K562 (cell line): ENCODE results near the gene SPATA19. TPM values are rescaled to one million over a fixed set of nuclear protein-coding genes. Genes with fewer than 3 reads are reported as not detected.

Experiments used
- ATAC-seq: fragments of 200-7000 bp; cut with Tn5 transposase; 3 replicates; pipeline ENCODE4 v1.9.1; 2020; ENCODE audit warnings: moderate library complexity
- BruUV-seq: library from RNA; stranded (reverse); fragments of 400-500 nt; replicated peaks from 2 replicates; lab custom pipeline; 2021; lab: Mats Ljungman, UMichigan
- CTCF ChIA-PET: fragments of 300-600 bp; formaldehyde crosslinking; extraction: SDS; loops from one replicate; lab custom pipeline; 2021; ENCODE audit warnings: low intra/inter-chr PET ratio; lab: Yijun Ruan, JAX
- POLR2A ChIA-PET: fragments of 300-600, 350-650 bp; sonication (Branson Sonifier 250); formaldehyde crosslinking; extraction: SDS; loops from one replicate; lab custom pipeline; 2021; ENCODE audit warnings: antibody characterized with exemption, inconsistent platforms; lab: Yijun Ruan, JAX
- DNase-seq, 4 experiments: peaks; one replicate each; pipeline versions ENCODE4 v3.0.0 to v3.0.0-alpha.2; 2011 to 2018; ENCODE audit warnings: low spot score in 3 of 4, mixed read lengths in 3 of 4; ENCODE audit errors: extremely low read depth in 1 of 4
- FAIRE-seq: peaks from 2 replicates; lab custom pipeline; 2011; peaks lifted over from hg19 to GRCh38; lab: Jason Lieb, UNC
- H2AFZ ChIP-seq: 2 replicates; pipeline ENCODE4 v1.6.0; 2011; ENCODE audit warnings: low read depth, low read length, control low read depth, inconsistent platforms
- H3K27ac ChIP-seq: fragments of 200-600 bp; 3 replicates; pipeline ENCODE4 v1.8.0; 2011; ENCODE audit warnings: low read depth, mild to moderate bottlenecking, control low read depth, inconsistent platforms, low read length, moderate library complexity, mixed read lengths; ENCODE audit errors: extremely low read depth
- H3K27me3 ChIP-seq, 2 experiments: fragments of 300-600 bp in 1 of 2; 2 replicates in 1 of 2; 3 replicates in 1 of 2; pipeline versions ENCODE4 v1.6.0 to v1.8.0; 2011; ENCODE audit warnings: inconsistent platforms in 2 of 2, low read length in 2 of 2, mild to moderate bottlenecking in 1 of 2, mixed read lengths in 1 of 2, moderate library complexity in 1 of 2; ENCODE audit not compliant: control insufficient read depth in 2 of 2, insufficient read depth in 2 of 2
- H3K36me3 ChIP-seq: fragments of 300-600 bp; 3 replicates; pipeline ENCODE4 v1.8.0; 2011; ENCODE audit warnings: mild to moderate bottlenecking, low read length, inconsistent platforms; ENCODE audit not compliant: control insufficient read depth, insufficient read depth
- H3K4me1 ChIP-seq, 2 experiments: fragments of 200-600 bp in 1 of 2; replicated peaks in 1 of 2; 2 replicates in 1 of 2; 3 replicates in 1 of 2; pipeline versions ENCODE4 v1.5.1 to v1.8.0; 2011; ENCODE audit warnings: inconsistent platforms in 2 of 2, low read length in 2 of 2, mild to moderate bottlenecking in 1 of 2, mixed read lengths in 1 of 2, moderate library complexity in 1 of 2; ENCODE audit not compliant: control insufficient read depth in 2 of 2, insufficient read depth in 2 of 2
- H3K4me2 ChIP-seq: 2 replicates; pipeline ENCODE4 v1.6.1; 2011; ENCODE audit warnings: low read length, control low read depth, inconsistent platforms, mixed read lengths; ENCODE audit not compliant: insufficient read depth
- H3K4me3 ChIP-seq: fragments of 200-600 bp; sonication (generic), shearing (Covaris generic); 2 replicates; pipeline ENCODE4 v1.5.1; 2016; ENCODE audit warnings: control low read depth, inconsistent platforms
- H3K79me2 ChIP-seq: fragments of 200-600 bp; 3 replicates; pipeline ENCODE4 v1.8.0; 2011; ENCODE audit warnings: low read length, inconsistent platforms; ENCODE audit not compliant: control insufficient read depth, insufficient read depth
- H3K9ac ChIP-seq, 2 experiments: 2 replicates each; pipeline versions ENCODE4 v1.6.0 to v1.6.1; 2011; ENCODE audit warnings: low read depth in 2 of 2, low read length in 2 of 2, control low read depth in 1 of 2, inconsistent platforms in 1 of 2, mild to moderate bottlenecking in 1 of 2, mixed read lengths in 1 of 2; ENCODE audit not compliant: insufficient read depth in 1 of 2
- H3K9me1 ChIP-seq: one replicate; pipeline ENCODE4 v1.6.0; 2011; ENCODE audit warnings: inconsistent platforms, mild to moderate bottlenecking, low read length, moderate library complexity; ENCODE audit not compliant: control insufficient read depth, insufficient read depth
- H3K9me3 ChIP-seq: replicated peaks from 2 replicates; pipeline ENCODE4 v1.5.1; 2011; ENCODE audit warnings: low read depth, low read length, inconsistent platforms; ENCODE audit not compliant: control insufficient read depth, insufficient read depth
- H4K20me1 ChIP-seq: replicated peaks from 2 replicates; pipeline ENCODE4 v1.6.1; 2011; ENCODE audit warnings: low read length, inconsistent platforms, mixed read lengths; ENCODE audit not compliant: control insufficient read depth, insufficient read depth
- ARNT ChIP-seq, 2 experiments: fragments of 450-650 bp; IDR thresholded peaks; 2 replicates each; pipeline ENCODE4 v1.6.1; 2016; ENCODE audit warnings: mild to moderate bottlenecking in 1 of 2
- ILK ChIP-seq: fragments of 450-650 bp; IDR thresholded peaks from 2 replicates; pipeline ENCODE4 v1.6.1; 2016; ENCODE audit warnings: missing genetic modification characterization, low read depth, mild to moderate bottlenecking, missing compliant biosample characterization, moderate library complexity, borderline replicate concordance
- MED1 ChIP-seq: sonication (generic); formaldehyde crosslinking; IDR thresholded peaks from 2 replicates; pipeline ENCODE4 v1.8.1; 2023; ENCODE audit warnings: missing genetic modification reagents, borderline replicate concordance
- MEF2D ChIP-seq: conservative IDR thresholded peaks from 2 replicates; pipeline ENCODE4 v1.6.1; 2016; ENCODE audit warnings: low read depth, missing genetic modification characterization, missing compliant biosample characterization
- ZNF217 ChIP-seq: sonication (generic); formaldehyde crosslinking; IDR thresholded peaks from 2 replicates; pipeline ENCODE4 v1.8.0; 2022; ENCODE audit warnings: mild to moderate bottlenecking, missing genetic modification reagents
- WGBS: fragments of 100-300 bp; shearing (Covaris generic); methylation state at CpG from one replicate; pipeline ENCODE4 v1.1.6; 2016; ENCODE audit warnings: low coverage, mixed read lengths; ENCODE audit not compliant: insufficient coverage; ENCODE audit errors: missing lambda C conversion rate; 5-methylcytosine and 5-hydroxymethylcytosine counted together
- in situ Hi-C: fragments of 300-500 bp; cut with MboI; formaldehyde crosslinking; loops from 4 replicates; pipeline ENCODE4 v1.15.0; 2018; ENCODE audit warnings: inconsistent platforms, mixed read lengths
- intact Hi-C: fragments of 100-400 bp; cut with micrococcal nuclease; formaldehyde crosslinking; loops from 2 replicates; pipeline ENCODE4 v1.14.2; 2022
- polyA plus RNA-seq, 8 experiments: library from polyadenylated mRNA; depleted of rRNA in 4 of 8; stranded (reverse) in 5 of 8; unstranded in 3 of 8; fragments of >200 nt; fragmentation: Nextera tagmentation in 2 of 8; fragmentation: Illumina TruSeq in 1 of 8; extraction: Ambion mirVana in 2 of 8; extraction: Trizol in 1 of 8; gene quantifications; 2 replicates each; pipeline versions ENCODE4 v1.2.1 to v1.2.3, GENCODE V29; 2011 to 2014; ENCODE audit warnings: inconsistent platforms in 1 of 8, missing spikeins in 1 of 8
- total RNA-seq, 7 experiments: library from RNA; depleted of rRNA in 6 of 7; stranded (reverse); fragments of >200 nt in 6 of 7; fragmentation: Illumina TruSeq in 2 of 7; extraction: Trizol in 2 of 7; gene quantifications; 2 replicates each; pipeline versions ENCODE4 v1.2.1 to v1.2.3, GENCODE V29; 2011 to 2021; ENCODE audit warnings: low replicate concordance in 1 of 7
- TF ChIP-seq, protein P1 (sequence below): fragments of 450-650 bp; formaldehyde crosslinking; IDR thresholded peaks from 2 replicates; pipeline ENCODE4 v1.4.0; 2020; ENCODE audit warnings: mild to moderate bottlenecking, moderate library complexity

The SPATA19 gene
- total and polyA plus RNA-seq, 9 of the 15 experiments (the other 6 are each of a cell fraction or from before 2014, with no cell fraction given), result not detected

GRCh38 chr11:133824593-133824992, 20.7 kb downstream of the SPATA19 start:
- CTCF ChIA-PET, result no interaction called here
- Histone ChIP-seq H3K27ac (no peak overlapping the region), H3K36me3 (no peaks in the 10 kb centered on the region), H3K4me2 (no peak overlapping the region), H4K20me1 (no peaks in the 10 kb centered on the region), H3K79me2 (no peaks in the 10 kb centered on the region), H3K27me3 (no peaks in the 10 kb centered on the region), H3K4me1 (no peaks in the 10 kb centered on the region), H2AFZ (no peak overlapping the region), H3K9me1 (no peaks in the 10 kb centered on the region), H3K9ac (no peak overlapping the region), H3K4me3 (no peak overlapping the region), H3K9me3 (no peaks in the 10 kb centered on the region)
- no peak for ATAC-seq
- DNase-seq, result no peak
- POLR2A ChIA-PET, result no interaction called here
- TF ChIP-seq, protein P1, sequence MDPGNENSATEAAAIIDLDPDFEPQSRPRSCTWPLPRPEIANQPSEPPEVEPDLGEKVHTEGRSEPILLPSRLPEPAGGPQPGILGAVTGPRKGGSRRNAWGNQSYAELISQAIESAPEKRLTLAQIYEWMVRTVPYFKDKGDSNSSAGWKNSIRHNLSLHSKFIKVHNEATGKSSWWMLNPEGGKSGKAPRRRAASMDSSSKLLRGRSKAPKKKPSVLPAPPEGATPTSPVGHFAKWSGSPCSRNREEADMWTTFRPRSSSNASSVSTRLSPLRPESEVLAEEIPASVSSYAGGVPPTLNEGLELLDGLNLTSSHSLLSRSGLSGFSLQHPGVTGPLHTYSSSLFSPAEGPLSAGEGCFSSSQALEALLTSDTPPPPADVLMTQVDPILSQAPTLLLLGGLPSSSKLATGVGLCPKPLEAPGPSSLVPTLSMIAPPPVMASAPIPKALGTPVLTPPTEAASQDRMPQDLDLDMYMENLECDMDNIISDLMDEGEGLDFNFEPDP (CRISPR knock-in tag), result no peak
- no peak for TF ChIP-seq ARNT (IDR thresholded peaks at IDR 0.05)
- TF ChIP-seq MED1 (CRISPR knock-in tag), result no peak
- no peak for TF ChIP-seq MEF2D (tag)
- no peak for TF ChIP-seq ILK
- TF ChIP-seq ZNF217 (CRISPR knock-in tag), result no peak
- no peak for FAIRE-seq
- 1% methylated on average over 9 of the region's 9 CpGs for WGBS
- in situ Hi-C loops (loop anchor here (10.0 kb wide), 1 partner anchor 750 kb away; no protein-coding TSS in a partner anchor), intact Hi-C loops (loop anchor here (5.0 to 10.0 kb wide), 2 partner anchors 250 to 742 kb away; no protein-coding TSS in a partner anchor)
- no TSS peak for BruUV-seq
